Measurements from ENCODE around the gene GJD4. TPM values are rescaled to one million over a fixed set of nuclear protein-coding genes. Genes with fewer than 3 reads are reported as not detected.

The GJD4 gene
- total RNA-seq, 2 experiments from 2014 or later = not detected

- Mint-ChIP-seq H3K27me3 (no peaks in the 10 kb centered on the region), H3K36me3 (ENCODE audit: low read depth) (peaks cover 30% of the 10 kb centered on the region), H3K4me1 (no peaks in the 10 kb centered on the region), H3K27ac (no peak overlapping the region), H3K4me3 (no peak overlapping the region), H3K9me3 (ENCODE audit: low read depth) (no peaks in the 10 kb centered on the region)
- DNase-seq (no peak), ATAC-seq (no peak)
- POLR2A ChIA-PET = no interaction called here
- intact Hi-C loops (cut with DNase I, micrococcal nuclease) = no loop called here
- CTCF ChIA-PET = interaction anchor here (0.7 kb wide), 1 partner anchor 292 kb away, joined by 3 read pairs; no protein-coding TSS in a partner anchor
Observed at GRCh38 chr10:35569111-35569707, 35.9 kb upstream of the GJD4 start.

- no peak for ATAC-seq
- no peak overlapping the region for H3K27ac Mint-ChIP-seq
- intact Hi-C loops (cut with DNase I, micrococcal nuclease) = no loop called here
- no peaks in the 10 kb centered on the region for H3K4me1 Mint-ChIP-seq
- POLR2A ChIA-PET = no interaction called here
- H3K27me3 Mint-ChIP-seq = no peaks in the 10 kb centered on the region
- H3K9me3 Mint-ChIP-seq (ENCODE audit: low read depth) = no peaks in the 10 kb centered on the region
- CTCF ChIA-PET = no interaction called here
- H3K4me3 Mint-ChIP-seq = no peak overlapping the region
- no peak for DNase-seq
- peaks cover 35% of the 10 kb centered on the region for H3K36me3 Mint-ChIP-seq (ENCODE audit: low read depth)
Observed at GRCh38 chr10:35569836-35570235, 35.3 kb upstream of the GJD4 start.

DNA sequence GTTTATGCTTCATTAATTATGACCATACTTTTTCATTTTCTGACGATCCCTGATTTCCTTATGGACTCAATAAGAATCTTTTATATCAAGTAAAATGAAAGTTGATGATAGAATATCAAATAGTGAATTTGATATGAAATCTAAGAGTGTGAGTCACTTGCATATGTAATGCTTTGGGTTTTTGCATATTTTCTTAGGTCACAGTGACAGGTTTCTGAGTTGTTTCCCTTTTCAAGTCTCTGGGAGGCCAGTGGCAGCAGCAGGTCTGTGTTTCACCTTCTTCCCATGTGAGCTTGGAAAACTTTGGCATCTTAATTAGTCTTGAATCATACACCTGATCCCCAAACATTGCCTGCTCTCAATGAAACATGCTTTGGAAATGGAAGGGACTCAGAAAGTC, 34.7 kb upstream of the GJD4 start:
- ChIA-PET CTCF (no interaction called here), POLR2A (no interaction called here)

GRCh38 chr10:35572583-35572982, 32.6 kb upstream of the GJD4 start:
- no peaks in the 10 kb centered on the region for H3K9me3 Mint-ChIP-seq (ENCODE audit: low read depth)
- no peak for ATAC-seq
- CTCF ChIA-PET = interaction anchor here (1.1 kb wide), 1 partner anchor 9 kb away, joined by 8 read pairs; no protein-coding TSS in a partner anchor

More for the DNA sequence above, 34.7 kb upstream of the GJD4 start:
- Mint-ChIP-seq H3K27ac (no peak overlapping the region), H3K4me1 (no peaks in the 10 kb centered on the region), H3K4me3 (no peak overlapping the region), H3K36me3 (ENCODE audit: low read depth) (peaks cover 37% of the 10 kb centered on the region), H3K9me3 (ENCODE audit: low read depth) (no peaks in the 10 kb centered on the region), H3K27me3 (no peaks in the 10 kb centered on the region)
- intact Hi-C loops (cut with DNase I, micrococcal nuclease) = no loop called here
- no peak for ATAC-seq
- no peak for DNase-seq

GRCh38 chr10:35573796-35574195, 31.3 kb upstream of the GJD4 start:
- ATAC-seq = no peak
- H3K36me3 Mint-ChIP-seq (ENCODE audit: low read depth) = peaks cover 28% of the 10 kb centered on the region
- POLR2A ChIA-PET = no interaction called here

More at GRCh38 chr10:35572583-35572982, 32.6 kb upstream of the GJD4 start:
- Mint-ChIP-seq H3K4me3 (no peak overlapping the region), H3K27me3 (no peaks in the 10 kb centered on the region), H3K4me1 (no peaks in the 10 kb centered on the region), H3K36me3 (ENCODE audit: low read depth) (peaks cover 33% of the 10 kb centered on the region), H3K27ac (no peak overlapping the region)
- POLR2A ChIA-PET = no interaction called here
- intact Hi-C loops (cut with DNase I, micrococcal nuclease) = no loop called here
- DNase-seq = no peak

DNA sequence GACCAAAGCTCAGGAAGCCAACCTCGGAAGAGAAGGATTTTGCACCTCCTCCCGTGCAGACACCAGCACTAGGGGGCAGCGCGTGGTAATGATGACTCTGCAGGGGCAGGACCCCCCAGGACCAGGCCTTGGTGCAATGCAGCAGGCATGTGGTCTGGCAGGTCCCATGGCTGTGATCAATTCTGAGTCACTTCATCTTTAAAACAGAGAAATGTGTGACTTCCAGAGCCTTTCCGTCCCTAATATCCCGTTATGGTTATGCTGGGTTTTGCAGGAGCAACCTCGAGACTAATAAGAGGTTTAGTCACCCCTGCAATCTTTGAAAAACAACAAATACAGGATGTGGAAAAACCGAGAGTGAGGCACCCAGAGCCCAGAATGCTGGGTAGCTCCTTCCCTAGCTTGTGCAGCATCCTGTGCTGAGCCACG, 30.2 kb upstream of the GJD4 start:
- POLR2A ChIA-PET = no interaction called here
- intact Hi-C loops (cut with DNase I, micrococcal nuclease) = no loop called here

More at GRCh38 chr10:35573796-35574195, 31.3 kb upstream of the GJD4 start:
- H3K4me1 Mint-ChIP-seq = no peaks in the 10 kb centered on the region
- intact Hi-C loops (cut with DNase I, micrococcal nuclease) = no loop called here
- H3K27ac Mint-ChIP-seq = no peak overlapping the region
- no peaks in the 10 kb centered on the region for H3K9me3 Mint-ChIP-seq (ENCODE audit: low read depth)
- CTCF ChIA-PET = interaction anchor here (0.5 to 1.1 kb wide), 3 partner anchors 10 to 249 kb away, joined by 3 to 8 read pairs (median 3); no protein-coding TSS in a partner anchor
- H3K27me3 Mint-ChIP-seq = no peaks in the 10 kb centered on the region
- no peak overlapping the region for H3K4me3 Mint-ChIP-seq
- no peak for DNase-seq

GRCh38 chr10:35575640-35576039, 29.5 kb upstream of the GJD4 start:
- ATAC-seq = no peak
- H3K9me3 Mint-ChIP-seq (ENCODE audit: low read depth) = peaks cover 3% of the 10 kb centered on the region
- POLR2A ChIA-PET = no interaction called here

More for the DNA sequence above, 30.2 kb upstream of the GJD4 start:
- ATAC-seq (no peak), DNase-seq (no peak)
- Mint-ChIP-seq H3K9me3 (ENCODE audit: low read depth) (peaks cover 3% of the 10 kb centered on the region), H3K36me3 (ENCODE audit: low read depth) (peaks cover 21% of the 10 kb centered on the region), H3K27ac (no peak overlapping the region), H3K4me1 (no peaks in the 10 kb centered on the region), H3K27me3 (no peaks in the 10 kb centered on the region), H3K4me3 (no peak overlapping the region)
- CTCF ChIA-PET = interaction anchor here (2.1 kb wide), 1 partner anchor 12 kb away, joined by 10 read pairs; no protein-coding TSS in a partner anchor

DNA sequence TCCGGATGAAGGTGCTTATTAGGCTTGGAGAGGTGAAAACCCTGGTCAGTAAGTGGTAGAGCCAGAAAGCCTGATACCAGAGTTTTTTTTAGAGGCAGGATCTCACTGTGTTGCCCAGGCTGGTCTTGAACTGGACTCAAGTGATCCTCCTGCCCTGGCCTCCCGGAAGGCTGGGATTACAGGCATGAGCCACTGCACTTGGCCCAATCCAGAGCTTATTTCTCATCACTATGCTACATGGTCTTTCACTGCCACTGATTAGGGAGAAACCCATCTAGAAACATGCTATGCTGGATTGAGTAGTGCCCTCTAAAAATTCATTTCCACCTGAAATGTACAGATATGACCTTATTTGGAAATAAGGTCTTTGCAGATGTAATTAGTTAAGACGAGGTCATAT, 28.4 kb upstream of the GJD4 start:
- CTCF ChIA-PET = interaction anchor here (2.1 kb wide), 1 partner anchor 14 kb away, joined by 10 read pairs; no protein-coding TSS in a partner anchor
- POLR2A ChIA-PET = no interaction called here
- Mint-ChIP-seq H3K27me3 (no peaks in the 10 kb centered on the region), H3K36me3 (ENCODE audit: low read depth) (peaks cover 21% of the 10 kb centered on the region), H3K27ac (no peak overlapping the region), H3K9me3 (ENCODE audit: low read depth) (peaks cover 3% of the 10 kb centered on the region), H3K4me3 (no peak overlapping the region), H3K4me1 (no peaks in the 10 kb centered on the region)
- DNase-seq (no peak), ATAC-seq (no peak)
- intact Hi-C loops (cut with DNase I, micrococcal nuclease) = no loop called here

More at GRCh38 chr10:35575640-35576039, 29.5 kb upstream of the GJD4 start:
- CTCF ChIA-PET = interaction anchor here (2.1 kb wide), 1 partner anchor 12 kb away, joined by 10 read pairs; no protein-coding TSS in a partner anchor
- H3K4me3 Mint-ChIP-seq = no peak overlapping the region
- no peak for DNase-seq
- H3K36me3 Mint-ChIP-seq (ENCODE audit: low read depth) = peaks cover 21% of the 10 kb centered on the region
- H3K27ac Mint-ChIP-seq = no peak overlapping the region
- no peaks in the 10 kb centered on the region for H3K4me1 Mint-ChIP-seq
- intact Hi-C loops (cut with DNase I, micrococcal nuclease) = no loop called here
- H3K27me3 Mint-ChIP-seq = no peaks in the 10 kb centered on the region

DNA sequence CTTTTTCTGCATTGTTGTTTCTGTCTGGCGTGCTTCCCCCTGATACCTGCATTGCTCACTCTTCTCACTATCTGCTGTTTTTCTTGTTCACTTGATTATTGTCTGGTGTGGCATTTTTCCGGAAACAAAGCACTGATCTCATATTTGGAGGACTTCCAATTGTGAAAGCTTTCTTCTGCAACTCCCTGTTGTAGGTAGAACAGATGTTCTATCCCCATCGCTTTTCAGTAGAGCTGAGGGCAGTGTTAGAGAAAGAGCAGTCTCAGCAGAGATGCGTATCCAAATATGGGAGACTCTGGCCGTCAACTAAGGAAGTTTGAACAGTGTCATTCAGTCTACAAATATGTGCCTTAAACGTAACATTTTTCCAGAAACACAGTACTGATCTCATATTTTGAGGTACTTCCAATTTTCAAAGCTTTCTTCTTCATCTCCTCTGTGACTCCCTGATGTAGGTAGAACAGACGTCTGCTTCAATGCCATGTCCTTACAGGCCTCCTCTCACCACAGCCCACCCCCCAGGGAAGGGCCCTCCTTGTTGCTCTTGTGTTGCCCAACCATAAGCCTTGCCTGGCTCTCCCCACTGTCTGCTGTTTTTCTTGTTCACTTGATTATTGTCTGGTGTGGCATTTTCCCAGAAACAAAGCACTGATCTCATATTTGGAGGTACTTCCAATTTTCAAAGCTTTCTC, 27.1 kb upstream of the GJD4 start:
- peaks cover 17% of the 10 kb centered on the region for H3K36me3 Mint-ChIP-seq (ENCODE audit: low read depth)
- H3K4me1 Mint-ChIP-seq = no peaks in the 10 kb centered on the region
- H3K4me3 Mint-ChIP-seq = no peak overlapping the region
- no peak for ATAC-seq
- H3K27me3 Mint-ChIP-seq = no peaks in the 10 kb centered on the region
- POLR2A ChIA-PET = no interaction called here
- no peak for DNase-seq
- H3K27ac Mint-ChIP-seq = no peak overlapping the region
- intact Hi-C loops (cut with DNase I, micrococcal nuclease) = no loop called here
- CTCF ChIA-PET = interaction anchor here (1.1 kb wide), 1 partner anchor 16 kb away, joined by 3 read pairs; no protein-coding TSS in a partner anchor
- peaks cover 3% of the 10 kb centered on the region for H3K9me3 Mint-ChIP-seq (ENCODE audit: low read depth)

GRCh38 chr10:35578618-35578956, 26.6 kb upstream of the GJD4 start:
- H3K4me3 Mint-ChIP-seq = no peak overlapping the region
- CTCF ChIA-PET = interaction anchor here (0.6 to 1.1 kb wide), 2 partner anchors 15 to 16 kb away, joined by 3 read pairs; no protein-coding TSS in a partner anchor
- H3K36me3 Mint-ChIP-seq (ENCODE audit: low read depth) = peaks cover 14% of the 10 kb centered on the region
- H3K27me3 Mint-ChIP-seq = peaks cover 1% of the 10 kb centered on the region
- POLR2A ChIA-PET = no interaction called here
- no peak overlapping the region for H3K27ac Mint-ChIP-seq
- intact Hi-C loops (cut with DNase I, micrococcal nuclease) = no loop called here
- peaks cover 3% of the 10 kb centered on the region for H3K9me3 Mint-ChIP-seq (ENCODE audit: low read depth)
- H3K4me1 Mint-ChIP-seq = no peaks in the 10 kb centered on the region
- ATAC-seq (no peak), DNase-seq (no peak)

DNA sequence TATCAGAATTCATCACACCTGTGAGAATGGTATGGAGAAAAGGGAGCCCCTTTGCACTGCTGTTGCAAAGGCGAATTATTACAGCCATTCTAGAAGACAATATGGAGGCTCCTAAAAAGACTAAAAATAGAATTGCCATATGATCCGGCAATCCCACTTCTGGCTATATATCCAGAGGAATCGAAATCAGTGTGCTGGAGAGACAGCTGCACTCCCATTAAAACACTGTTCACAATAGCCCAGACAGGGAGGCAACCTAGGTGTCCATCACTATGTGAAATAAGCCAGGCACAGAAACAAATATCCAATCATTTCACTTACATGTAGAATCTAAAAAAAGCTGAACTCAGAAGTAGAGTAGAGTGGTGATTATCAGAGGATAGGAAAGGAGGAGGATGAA, 26.0 kb upstream of the GJD4 start:
- no peak for DNase-seq
- H3K27me3 Mint-ChIP-seq = peaks cover 1% of the 10 kb centered on the region
- intact Hi-C loops (cut with DNase I, micrococcal nuclease) = no loop called here
- no peak for ATAC-seq
- ChIA-PET CTCF (interaction anchor here (0.6 to 1.1 kb wide), 3 partner anchors 14 to 24 kb away, joined by 3 read pairs; no protein-coding TSS in a partner anchor), POLR2A (no interaction called here)
- peaks cover 10% of the 10 kb centered on the region for H3K36me3 Mint-ChIP-seq (ENCODE audit: low read depth)
- H3K4me1 Mint-ChIP-seq = no peaks in the 10 kb centered on the region
- no peak overlapping the region for H3K27ac Mint-ChIP-seq
- H3K9me3 Mint-ChIP-seq (ENCODE audit: low read depth) = peaks cover 3% of the 10 kb centered on the region
- no peak overlapping the region for H3K4me3 Mint-ChIP-seq

All from activated CD4-positive, alpha-beta T cell treated with anti-CD3 and anti-CD28 coated beads for 36 hours (primary cell).